K562 (cell line): ENCODE results near the gene NUP62. TPM values are rescaled to one million over a fixed set of nuclear protein-coding genes. Genes with fewer than 3 reads are reported as not detected.
A peak's percentile ranks its signal among the peaks of the same experiment; 100 is the strongest.

ENCODE experiments used
- ADNP ChIP-seq: fragments of 200-800 bp; sonication (Bioruptor generic); IDR thresholded peaks from 2 replicates; pipeline ENCODE4 v1.6.1; 2016; ENCODE audit warnings: missing genetic modification characterization, missing compliant biosample characterization
- BRF1 ChIP-seq: IDR thresholded peaks from 3 replicates; pipeline ENCODE4 v1.6.1; 2011; ENCODE audit warnings: borderline replicate concordance, mild to moderate bottlenecking; ENCODE audit not compliant: insufficient read length; ENCODE audit errors: extremely low read depth
- CBX1 ChIP-seq: sonication (generic); IDR thresholded peaks from 2 replicates; pipeline ENCODE4 v1.6.1; 2016; ENCODE audit warnings: antibody characterized with exemption, low read depth, mild to moderate bottlenecking
- CBX3 ChIP-seq, 2 experiments: IDR thresholded peaks; 1 replicate in 1 of 2; 2 replicates in 1 of 2; pipeline ENCODE4 v1.6.1; 2012; ENCODE audit warnings: inconsistent platforms in 2 of 2, low read length in 2 of 2, borderline replicate concordance in 1 of 2, control low read depth in 1 of 2
- CBX8 ChIP-seq: fragments of 200-600 bp; sonication (generic); IDR thresholded peaks from 2 replicates; pipeline ENCODE4 v1.6.1; 2012; ENCODE audit warnings: borderline replicate concordance, mixed run types, low read depth, mild to moderate bottlenecking, moderate library complexity, mixed read lengths, low read length, control low read depth, inconsistent platforms; ENCODE audit not compliant: poor library complexity, severe bottlenecking; ENCODE audit errors: extremely low read depth
- ERF ChIP-seq: fragments of 450-650 bp; formaldehyde crosslinking; IDR thresholded peaks from 2 replicates; pipeline ENCODE4 v1.4.0; 2020; ENCODE audit warnings: mild to moderate bottlenecking, mixed read lengths
- GTF2E2 ChIP-seq: fragments of 200-800 bp; sonication (Bioruptor generic); IDR thresholded peaks from 2 replicates; pipeline ENCODE4 v1.6.1; 2016; ENCODE audit warnings: missing genetic modification characterization, missing compliant biosample characterization
- HDAC2 ChIP-seq: fragments of 450-650 bp; IDR thresholded peaks from 2 replicates; pipeline ENCODE4 v1.6.1; 2016; ENCODE audit warnings: mild to moderate bottlenecking
- HDGF ChIP-seq: fragments of 450-650 bp; IDR thresholded peaks from 2 replicates; pipeline ENCODE4 v1.6.1; 2016
- HNRNPK ChIP-seq: fragments of 200-400 bp; formaldehyde crosslinking; IDR thresholded peaks from one replicate; pipeline ENCODE4 v1.6.1; 2018; ENCODE audit warnings: mild to moderate bottlenecking, low read depth, low read length; ENCODE audit not compliant: poor library complexity, severe bottlenecking
- MECOM ChIP-seq: fragments of 250-450 bp; sonication (Bioruptor Pico); IDR thresholded peaks from 2 replicates; pipeline ENCODE4 v1.8.0; 2022; ENCODE audit warnings: inconsistent platforms
- PHF21A ChIP-seq: fragments of 450-650 bp; IDR thresholded peaks from 2 replicates; pipeline ENCODE4 v1.6.1; 2017; ENCODE audit warnings: low read depth, borderline replicate concordance
- POLR2G ChIP-seq: fragments of 200-400 bp; formaldehyde crosslinking; IDR thresholded peaks from 2 replicates; pipeline ENCODE4 v1.6.1; 2017; ENCODE audit warnings: low read depth, mild to moderate bottlenecking, antibody characterized with exemption, low read length, moderate library complexity
- RBM25 ChIP-seq: fragments of 200-400 bp; formaldehyde crosslinking; IDR thresholded peaks from 2 replicates; pipeline ENCODE4 v1.6.1; 2018; ENCODE audit warnings: low read length, low read depth, moderate library complexity; ENCODE audit not compliant: severe bottlenecking
- RCOR1 ChIP-seq, 2 experiments: IDR thresholded peaks; 2 replicates each; pipeline ENCODE4 v1.6.1; 2012; ENCODE audit warnings: low read depth in 2 of 2, low read length in 2 of 2, borderline replicate concordance in 1 of 2, improper control_type of control experiment in 1 of 2
- SMARCA5 ChIP-seq: fragments of 450-650 bp; IDR thresholded peaks from 2 replicates; pipeline ENCODE4 v1.6.1; 2016
- SNIP1 ChIP-seq: fragments of 450-650 bp; IDR thresholded peaks from 2 replicates; pipeline ENCODE4 v1.7.1; 2017; ENCODE audit warnings: low read depth, mild to moderate bottlenecking
- SP2 ChIP-seq: IDR thresholded peaks from 2 replicates; pipeline ENCODE4 v1.6.1; 2011; ENCODE audit warnings: mild to moderate bottlenecking, low read depth, low read length, moderate library complexity; ENCODE audit not compliant: poor library complexity, severe bottlenecking; ENCODE audit errors: extremely low read depth
- SPI1 ChIP-seq: IDR thresholded peaks from 2 replicates; pipeline ENCODE4 v1.6.1; 2011; ENCODE audit warnings: low read depth, low read length, control low read depth, borderline replicate concordance
- TEAD4 ChIP-seq, 2 experiments: sonication (generic) in 1 of 2; formaldehyde crosslinking in 1 of 2; IDR thresholded peaks; 2 replicates each; pipeline versions ENCODE4 v1.6.1 to v1.8.0; 2012 to 2022; ENCODE audit warnings: borderline replicate concordance in 1 of 2, inconsistent platforms in 1 of 2, low read length in 1 of 2, mild to moderate bottlenecking in 1 of 2, missing genetic modification reagents in 1 of 2
- TOE1 ChIP-seq, 2 experiments: fragments of 450-650 bp in 1 of 2; sonication (generic) in 1 of 2; formaldehyde crosslinking in 1 of 2; IDR thresholded peaks; 2 replicates each; pipeline versions ENCODE4 v1.7.1 to v1.8.0; 2016 to 2022; ENCODE audit warnings: borderline replicate concordance in 2 of 2, mild to moderate bottlenecking in 2 of 2, antibody characterized with exemption in 1 of 2, inconsistent platforms in 1 of 2, low read depth in 1 of 2, missing genetic modification reagents in 1 of 2, moderate library complexity in 1 of 2
- ZNF197 ChIP-seq: fragments of 200-800 bp; sonication (Bioruptor generic); IDR thresholded peaks from 2 replicates; pipeline ENCODE4 v1.6.1; 2016; ENCODE audit warnings: low read depth, missing genetic modification characterization, missing compliant biosample characterization
- ZNF274 ChIP-seq: IDR thresholded peaks from 2 replicates; pipeline ENCODE4 v1.6.1; 2011; ENCODE audit warnings: low read depth, mild to moderate bottlenecking, low read length, moderate library complexity, borderline replicate concordance
- ZNF695 ChIP-seq: fragments of 450-650 bp; formaldehyde crosslinking; IDR thresholded peaks from 2 replicates; pipeline ENCODE4 v1.4.0; 2020; ENCODE audit warnings: mild to moderate bottlenecking, moderate library complexity
- polyA plus RNA-seq, 8 experiments: library from polyadenylated mRNA; depleted of rRNA in 4 of 8; stranded (reverse) in 5 of 8; unstranded in 3 of 8; fragments of >200 nt; fragmentation: Nextera tagmentation in 2 of 8; fragmentation: Illumina TruSeq in 1 of 8; extraction: Ambion mirVana in 2 of 8; extraction: Trizol in 1 of 8; gene quantifications; 2 replicates each; pipeline versions ENCODE4 v1.2.1 to v1.2.3, GENCODE V29; 2011 to 2014; ENCODE audit warnings: inconsistent platforms in 1 of 8, missing spikeins in 1 of 8
- total RNA-seq, 7 experiments: library from RNA; depleted of rRNA in 6 of 7; stranded (reverse); fragments of >200 nt in 6 of 7; fragmentation: Illumina TruSeq in 2 of 7; extraction: Trizol in 2 of 7; gene quantifications; 2 replicates each; pipeline versions ENCODE4 v1.2.1 to v1.2.3, GENCODE V29; 2011 to 2021; ENCODE audit warnings: low replicate concordance in 1 of 7
- TF ChIP-seq, protein P1 (sequence below): fragments of 250-450 bp; sonication (Bioruptor Pico); IDR thresholded peaks from 2 replicates; pipeline ENCODE4 v1.9.0; 2021; ENCODE audit warnings: mild to moderate bottlenecking
- TF ChIP-seq, protein P2 (sequence below): sonication (generic); formaldehyde crosslinking; IDR thresholded peaks from 2 replicates; pipeline ENCODE4 v1.8.0; 2022; ENCODE audit warnings: missing genetic modification reagents, mild to moderate bottlenecking, borderline replicate concordance
- TF ChIP-seq, protein P3 (sequence below): fragments of 250-450 bp; sonication (Bioruptor Pico); IDR thresholded peaks from 2 replicates; pipeline ENCODE4 v1.8.0; 2022; ENCODE audit warnings: moderate library complexity, mild to moderate bottlenecking, inconsistent platforms

Gene NUP62
- total and polyA plus RNA-seq, 9 of the 15 experiments (the other 6 are each of a cell fraction or from before 2014, with no cell fraction given): 16.9 to 109 (median 66.0) TPM

DNA sequence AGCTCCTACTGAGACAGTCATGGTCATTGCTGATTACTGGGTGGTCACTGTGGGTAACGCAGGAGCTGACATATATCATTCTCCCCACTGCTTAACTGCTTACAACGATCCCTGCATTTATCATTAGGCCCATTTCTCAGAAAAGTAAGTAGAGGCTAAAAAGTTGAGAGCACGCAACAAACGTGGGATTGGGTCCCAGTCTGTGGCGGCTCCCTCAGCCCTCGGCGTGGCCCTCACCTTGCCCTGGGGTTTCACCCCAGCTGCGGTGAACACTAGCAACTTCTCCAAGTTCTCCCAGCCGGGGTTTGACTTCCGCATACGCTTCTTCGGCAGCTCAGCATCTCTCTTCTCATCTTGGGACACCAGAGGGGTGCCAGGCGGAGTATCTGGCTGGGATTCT is 64.4 kb downstream of the NUP62 start (continued):
- no peak for TF ChIP-seq ZNF197 (CRISPR knock-in tag)
- TF ChIP-seq SPI1: no peak
- no peak for TF ChIP-seq ERF
- TF ChIP-seq HDAC2: peak; percentile 84
- no peak for TF ChIP-seq HNRNPK
- peak; percentile 67; the same call in 1 of the 2 replicates for TF ChIP-seq CBX1
- TF ChIP-seq RCOR1 (IDR thresholded peaks at IDR 0.05; ENCODE audit: borderline replicate concordance in 1 of 2, low read depth in 2 of 2, low read length in 2 of 2): peak; percentile 28 to 52; a peak in 2 of 4 replicates
- TF ChIP-seq, protein P1, sequence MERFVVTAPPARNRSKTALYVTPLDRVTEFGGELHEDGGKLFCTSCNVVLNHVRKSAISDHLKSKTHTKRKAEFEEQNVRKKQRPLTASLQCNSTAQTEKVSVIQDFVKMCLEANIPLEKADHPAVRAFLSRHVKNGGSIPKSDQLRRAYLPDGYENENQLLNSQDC (CRISPR knock-in tag): no peak
- TF ChIP-seq, protein P2, sequence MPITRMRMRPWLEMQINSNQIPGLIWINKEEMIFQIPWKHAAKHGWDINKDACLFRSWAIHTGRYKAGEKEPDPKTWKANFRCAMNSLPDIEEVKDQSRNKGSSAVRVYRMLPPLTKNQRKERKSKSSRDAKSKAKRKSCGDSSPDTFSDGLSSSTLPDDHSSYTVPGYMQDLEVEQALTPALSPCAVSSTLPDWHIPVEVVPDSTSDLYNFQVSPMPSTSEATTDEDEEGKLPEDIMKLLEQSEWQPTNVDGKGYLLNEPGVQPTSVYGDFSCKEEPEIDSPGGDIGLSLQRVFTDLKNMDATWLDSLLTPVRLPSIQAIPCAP (CRISPR knock-in tag): no peak
- peak; percentile 83 for TF ChIP-seq SMARCA5
- TF ChIP-seq PHF21A: no peak
- TF ChIP-seq HDGF: 0 out of 2 replicates have a peak, but pooled peaks have one; percentile 54
- peak; percentile 93 for TF ChIP-seq RBM25
- peak; percentile 79 for TF ChIP-seq ADNP (tag)
- no peak for TF ChIP-seq MECOM
- TF ChIP-seq BRF1: no peak
- TF ChIP-seq ZNF274: no peak
- no peak for TF ChIP-seq SP2
- no peak for TF ChIP-seq CBX8
- no peak for TF ChIP-seq POLR2G
- TF ChIP-seq, protein P3, sequence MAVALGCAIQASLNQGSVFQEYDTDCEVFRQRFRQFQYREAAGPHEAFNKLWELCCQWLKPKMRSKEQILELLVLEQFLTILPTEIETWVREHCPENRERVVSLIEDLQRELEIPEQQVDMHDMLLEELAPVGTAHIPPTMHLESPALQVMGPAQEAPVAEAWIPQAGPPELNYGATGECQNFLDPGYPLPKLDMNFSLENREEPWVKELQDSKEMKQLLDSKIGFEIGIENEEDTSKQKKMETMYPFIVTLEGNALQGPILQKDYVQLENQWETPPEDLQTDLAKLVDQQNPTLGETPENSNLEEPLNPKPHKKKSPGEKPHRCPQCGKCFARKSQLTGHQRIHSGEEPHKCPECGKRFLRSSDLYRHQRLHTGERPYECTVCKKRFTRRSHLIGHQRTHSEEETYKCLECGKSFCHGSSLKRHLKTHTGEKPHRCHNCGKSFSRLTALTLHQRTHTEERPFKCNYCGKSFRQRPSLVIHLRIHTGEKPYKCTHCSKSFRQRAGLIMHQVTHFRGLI (CRISPR knock-in tag): no peak
- no peak; the same call in 1 of the 2 replicates for TF ChIP-seq TOE1 (IDR thresholded peaks at IDR 0.05; ENCODE audit: borderline replicate concordance)
- no peak for TF ChIP-seq TOE1 (CRISPR knock-in tag; IDR thresholded peaks at IDR 0.05; ENCODE audit: borderline replicate concordance, low read depth)
- no peak for TF ChIP-seq GTF2E2 (tag)
- TF ChIP-seq TEAD4 (IDR thresholded peaks at IDR 0.05; ENCODE audit: low read length): no peak
- no peak for TF ChIP-seq TEAD4 (CRISPR knock-in tag; IDR thresholded peaks at IDR 0.05; ENCODE audit: borderline replicate concordance)
- TF ChIP-seq SNIP1: no peak
- TF ChIP-seq ZNF695 (CRISPR knock-in tag): no peak
- peak in 1 of 2 experiments; percentile 56; a peak in 1 of 3 replicates for TF ChIP-seq CBX3 (IDR thresholded peaks at IDR 0.05; ENCODE audit: borderline replicate concordance in 1 of 2, low read length in 2 of 2)
